ENCODE measurements around the gene STPG3.
"Not testable (repeated sequence)": the region's sequence is repeated elsewhere in the genome, so short reads cannot be mapped to it uniquely, and the experiment has no call there.

The STPG3 gene

DNA sequence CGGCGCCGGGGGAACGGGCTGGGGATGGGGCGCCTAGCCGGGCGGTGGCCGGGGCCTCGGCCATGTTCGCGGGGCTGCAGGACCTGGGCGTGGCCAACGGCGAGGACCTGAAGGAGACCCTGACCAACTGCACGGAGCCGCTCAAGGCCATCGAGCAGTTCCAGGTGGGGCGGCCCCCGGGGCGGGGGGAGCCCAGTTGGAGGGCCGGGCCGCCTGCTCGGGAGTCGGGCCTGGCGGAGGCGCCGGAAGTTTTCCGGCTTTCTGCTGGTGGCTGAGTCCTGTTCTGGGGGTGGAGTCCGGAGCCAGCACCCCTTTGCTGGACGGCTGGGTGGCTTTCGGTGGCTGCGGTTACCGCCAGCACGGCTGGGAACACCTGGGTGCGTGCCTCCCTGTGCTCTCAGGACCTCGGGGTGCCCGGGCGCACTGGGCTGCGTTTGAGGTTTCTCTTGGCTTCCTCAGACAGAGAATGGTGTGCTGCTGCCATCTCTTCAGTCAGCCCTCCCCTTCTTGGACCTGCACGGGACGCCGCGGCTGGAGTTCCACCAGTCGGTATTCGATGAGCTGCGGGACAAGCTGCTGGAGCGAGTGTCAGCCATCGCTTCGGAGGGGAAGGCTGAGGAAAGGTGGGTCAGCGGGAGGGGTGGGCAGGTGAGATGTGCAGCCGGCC lies 4.5 kb downstream of the STPG3 start:
- DNase-seq (ENCODE audit: extremely low read depth, low read depth), result no peak
- no peak for TF ChIP-seq CTCF (IDR thresholded peaks at IDR 0.05; ENCODE audit: low read depth, low read length, missing control alignments)
- H3K4me3 ChIP-seq (replicated peaks; ENCODE audit: low read depth, low read length), result peak overlapping the region; percentile 97

DNA sequence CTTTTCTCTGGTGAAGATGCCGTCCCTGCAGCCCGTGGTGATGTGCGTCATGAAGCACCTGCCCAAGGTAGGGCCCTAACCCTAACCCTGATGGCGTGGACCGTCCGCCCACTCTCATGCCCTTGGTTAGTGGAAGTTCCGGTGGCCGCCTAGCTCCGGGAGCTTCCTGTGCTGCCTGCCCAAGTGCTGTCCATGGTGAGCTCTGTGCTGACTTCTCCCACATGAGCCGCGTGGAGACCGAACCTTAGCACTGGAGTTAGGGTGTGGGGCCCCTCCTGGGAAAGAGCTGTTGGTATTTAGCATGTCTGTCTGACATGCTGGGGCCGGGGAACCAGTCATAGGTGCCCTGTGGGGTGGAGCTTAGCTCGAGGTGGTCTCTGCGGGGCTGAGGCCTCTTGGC lies 5.3 kb downstream of the STPG3 start:
- H3K4me3 ChIP-seq (replicated peaks; ENCODE audit: low read depth, low read length), result peak overlapping the region; percentile 97
- TF ChIP-seq CTCF (IDR thresholded peaks at IDR 0.05; ENCODE audit: low read depth, low read length, missing control alignments), result no peak
- no peak for DNase-seq (ENCODE audit: extremely low read depth, low read depth)

GRCh38 chr9:137256856-137257255 lies 5.8 kb downstream of the STPG3 start:
- peak overlapping the region; percentile 97 for H3K4me3 ChIP-seq (replicated peaks; ENCODE audit: low read depth, low read length)
- DNase-seq (ENCODE audit: extremely low read depth, low read depth), result no peak
- TF ChIP-seq CTCF (IDR thresholded peaks at IDR 0.05; ENCODE audit: low read depth, low read length, missing control alignments), result no peak

DNA sequence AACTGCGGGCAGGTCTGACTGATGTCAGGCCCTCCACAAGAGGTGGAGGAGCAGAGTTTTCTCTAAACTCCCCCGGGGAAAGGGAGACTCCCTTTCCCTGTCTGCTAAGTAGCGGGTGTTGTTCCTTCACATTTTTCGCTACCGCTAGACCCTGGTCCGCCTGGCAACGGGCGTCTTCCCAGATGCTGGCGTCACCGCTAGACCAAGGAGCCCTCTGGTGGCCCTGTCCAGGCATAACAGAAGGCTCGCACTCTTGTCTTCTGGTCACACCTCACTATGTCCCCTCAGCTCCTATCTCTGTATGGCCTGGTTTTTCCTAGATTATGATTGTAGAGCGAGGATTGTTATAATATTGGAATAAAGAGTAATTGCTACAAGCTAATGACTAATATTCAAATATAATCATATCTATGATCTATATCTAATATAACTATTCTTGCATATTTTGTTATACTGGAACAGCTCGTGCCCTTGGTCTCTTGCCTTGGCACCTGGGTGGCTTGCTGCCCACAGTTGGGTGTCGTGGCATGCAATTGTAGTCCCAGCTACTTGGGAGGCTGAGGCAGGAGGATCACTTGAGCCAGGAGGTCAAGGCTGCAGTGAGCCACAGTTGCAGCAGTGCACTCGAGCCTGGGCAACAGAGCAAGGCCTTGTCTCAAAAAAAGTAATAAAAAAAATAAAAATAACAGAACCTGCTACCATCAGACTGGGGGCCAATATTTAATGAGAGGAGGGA lies 11.3 kb downstream of the STPG3 start:
- not testable (repeated sequence) for DNase-seq (ENCODE audit: extremely low read depth, low read depth); H3K4me3 ChIP-seq (replicated peaks; ENCODE audit: low read depth, low read length)
- TF ChIP-seq CTCF (IDR thresholded peaks at IDR 0.05; ENCODE audit: low read depth, low read length, missing control alignments), result peak; percentile 48

GRCh38 chr9:137262909-137263285 lies 11.8 kb downstream of the STPG3 start:
- no peak for DNase-seq (ENCODE audit: extremely low read depth, low read depth)
- no peak overlapping the region for H3K4me3 ChIP-seq (replicated peaks; ENCODE audit: low read depth, low read length)
- TF ChIP-seq CTCF (IDR thresholded peaks at IDR 0.05; ENCODE audit: low read depth, low read length, missing control alignments), result no peak

GRCh38 chr9:137263506-137263905 lies 12.4 kb downstream of the STPG3 start:
- no peak overlapping the region for H3K4me3 ChIP-seq (replicated peaks; ENCODE audit: low read depth, low read length)
- DNase-seq (ENCODE audit: extremely low read depth, low read depth), result no peak
- no peak for TF ChIP-seq CTCF (IDR thresholded peaks at IDR 0.05; ENCODE audit: low read depth, low read length, missing control alignments)

Data from HFF-Myc (cell line).